ENCODE data around the gene TLL1. TPM values are rescaled to one million over a fixed set of nuclear protein-coding genes. Genes with fewer than 3 reads are reported as not detected.

TLL1 gene
- total RNA-seq, 1 experiment from 2014 or later = 0.46 TPM

GRCh38 chr4:165909947-165910346 is 36.9 kb downstream of the TLL1 start:
- BruUV-seq (replicated peaks) = no TSS peak
- Histone ChIP-seq H3F3A (ENCODE audit: insufficient read depth, low read depth) (no peaks in the 10 kb centered on the region), H3K27ac (no peak overlapping the region), H3K4me3 (no peak overlapping the region), H3K4me2 (no peak overlapping the region), H3K36me3 (ENCODE audit: low read depth) (no peaks in the 10 kb centered on the region), H2AFZ (no peak overlapping the region), H3K9me3 (ENCODE audit: insufficient read depth, low read depth) (no peaks in the 10 kb centered on the region), H3K9me2 (ENCODE audit: insufficient read depth) (no peaks in the 10 kb centered on the region), H3K4me1 (replicated peaks; ENCODE audit: insufficient read depth) (peaks cover 10% of the 10 kb centered on the region), H3K79me2 (ENCODE audit: low read depth) (no peaks in the 10 kb centered on the region), H3K27me3 (ENCODE audit: insufficient read depth, low read depth) (no peaks in the 10 kb centered on the region), H4K20me1 (ENCODE audit: insufficient read depth) (no peaks in the 10 kb centered on the region)
- CTCF ChIA-PET = interaction anchor here (0.5 kb wide), 1 partner anchor 15 kb away, joined by 6 read pairs; no protein-coding TSS in a partner anchor
- POLR2A ChIA-PET (ENCODE audit: unreplicated experiment) = no interaction called here
- intact Hi-C loops (cut with micrococcal nuclease; ENCODE audit: unreplicated experiment) = loop anchor here (10.0 kb wide), 1 partner anchor 105 kb away; no protein-coding TSS in a partner anchor
- no peak for DNase-seq
- TF ChIP-seq CTCF (conservative IDR thresholded peaks at IDR 0.05) = no peak
- TF ChIP-seq EZH2 (IDR thresholded peaks at IDR 0.05; ENCODE audit: low read depth) = no peak

- ChIA-PET CTCF (no interaction called here), POLR2A (ENCODE audit: unreplicated experiment) (no interaction called here)
- BruUV-seq (replicated peaks) = no TSS peak
- Histone ChIP-seq H3K4me1 (replicated peaks; ENCODE audit: insufficient read depth) (no peaks in the 10 kb centered on the region), H3K36me3 (ENCODE audit: low read depth) (no peaks in the 10 kb centered on the region), H3K79me2 (ENCODE audit: low read depth) (no peaks in the 10 kb centered on the region), H4K20me1 (ENCODE audit: insufficient read depth) (no peaks in the 10 kb centered on the region), H3F3A (ENCODE audit: insufficient read depth, low read depth) (no peaks in the 10 kb centered on the region), H3K4me3 (no peak overlapping the region), H3K4me2 (no peak overlapping the region), H3K9me3 (ENCODE audit: insufficient read depth, low read depth) (no peaks in the 10 kb centered on the region), H3K27me3 (ENCODE audit: insufficient read depth, low read depth) (no peaks in the 10 kb centered on the region), H3K27ac (no peak overlapping the region), H2AFZ (no peak overlapping the region), H3K9me2 (ENCODE audit: insufficient read depth) (no peaks in the 10 kb centered on the region)
- DNase-seq = no peak
- TF ChIP-seq EZH2 (IDR thresholded peaks at IDR 0.05; ENCODE audit: low read depth) (no peak), CTCF (conservative IDR thresholded peaks at IDR 0.05) (no peak)
- intact Hi-C loops (cut with micrococcal nuclease; ENCODE audit: unreplicated experiment) = no loop called here
These were observed 42.2 kb downstream of the TLL1 start for GRCh38 chr4:165915215-165915614.

GRCh38 chr4:165921546-165921945 is 48.5 kb downstream of the TLL1 start:
- Histone ChIP-seq H2AFZ (no peak overlapping the region), H3K9me3 (ENCODE audit: insufficient read depth, low read depth) (no peaks in the 10 kb centered on the region), H3K4me1 (replicated peaks; ENCODE audit: insufficient read depth) (no peaks in the 10 kb centered on the region), H4K20me1 (ENCODE audit: insufficient read depth) (no peaks in the 10 kb centered on the region), H3K36me3 (ENCODE audit: low read depth) (no peaks in the 10 kb centered on the region), H3F3A (ENCODE audit: insufficient read depth, low read depth) (no peaks in the 10 kb centered on the region), H3K4me2 (no peak overlapping the region), H3K9me2 (ENCODE audit: insufficient read depth) (no peaks in the 10 kb centered on the region), H3K79me2 (ENCODE audit: low read depth) (no peaks in the 10 kb centered on the region), H3K4me3 (no peak overlapping the region), H3K27me3 (ENCODE audit: insufficient read depth, low read depth) (no peaks in the 10 kb centered on the region), H3K27ac (no peak overlapping the region)
- no TSS peak for BruUV-seq (replicated peaks)
- intact Hi-C loops (cut with micrococcal nuclease; ENCODE audit: unreplicated experiment) = no loop called here
- ChIA-PET POLR2A (ENCODE audit: unreplicated experiment) (no interaction called here), CTCF (no interaction called here)
- DNase-seq = no peak
- TF ChIP-seq EZH2 (IDR thresholded peaks at IDR 0.05; ENCODE audit: low read depth) (no peak), CTCF (conservative IDR thresholded peaks at IDR 0.05) (no peak)

Data from PC-9 (cell line).